GM23338 (cell line): ENCODE results near the gene POLR3G. TPM values are rescaled to one million over a fixed set of nuclear protein-coding genes. Genes with fewer than 3 reads are reported as not detected.

Source experiments
- ATAC-seq: fragments of 200-7000 bp; cut with Tn5 transposase; 3 replicates; pipeline ENCODE4 v1.9.1; 2020
- DNase-seq: peaks from one replicate; pipeline ENCODE4 v3.0.0-alpha.2; 2015; ENCODE audit warnings: low spot score
- H2AFZ ChIP-seq: fragments of 200-600 bp; sonication (generic); 2 replicates; pipeline ENCODE4 v1.8.0; 2016; ENCODE audit warnings: antibody characterized with exemption, mild to moderate bottlenecking, moderate library complexity
- H3F3A ChIP-seq: fragments of 200-600 bp; sonication (generic); replicated peaks from 2 replicates; pipeline ENCODE4 v1.8.0; 2017; ENCODE audit warnings: antibody characterized with exemption, mixed run types, low read depth
- H3K27ac ChIP-seq: fragments of 200-600 bp; sonication (generic); 2 replicates; pipeline ENCODE4 v1.6.1; 2016; ENCODE audit warnings: low read depth
- H3K27me3 ChIP-seq: fragments of 200-600 bp; sonication (generic); 2 replicates; pipeline ENCODE4 v1.8.0; 2016; ENCODE audit warnings: mild to moderate bottlenecking, mixed run types, moderate library complexity; ENCODE audit not compliant: insufficient read depth
- H3K36me3 ChIP-seq: fragments of 200-600 bp; sonication (generic); 2 replicates; pipeline ENCODE4 v1.8.0; 2016; ENCODE audit warnings: mild to moderate bottlenecking; ENCODE audit not compliant: insufficient read depth
- H3K4me1 ChIP-seq: fragments of 200-600 bp; sonication (generic); 2 replicates; pipeline ENCODE4 v1.8.0; 2016; ENCODE audit warnings: mild to moderate bottlenecking, moderate library complexity; ENCODE audit not compliant: insufficient read depth
- H3K4me2 ChIP-seq: fragments of 200-600 bp; sonication (generic); 2 replicates; pipeline ENCODE4 v1.7.1; 2017; ENCODE audit warnings: mixed run types
- H3K4me3 ChIP-seq: fragments of 200-600 bp; sonication (generic); 2 replicates; pipeline ENCODE4 v1.6.1; 2016; ENCODE audit warnings: mixed run types
- H3K79me2 ChIP-seq: fragments of 200-600 bp; sonication (generic); replicated peaks from 2 replicates; pipeline ENCODE4 v1.8.0; 2017; ENCODE audit warnings: mild to moderate bottlenecking; ENCODE audit not compliant: insufficient read depth
- H3K9me2 ChIP-seq: fragments of 200-600 bp; sonication (generic); 2 replicates; pipeline ENCODE4 v1.8.0; 2017; ENCODE audit not compliant: insufficient read depth
- H4K20me1 ChIP-seq: fragments of 200-600 bp; sonication (generic); replicated peaks from 2 replicates; pipeline ENCODE4 v1.8.0; 2017; ENCODE audit warnings: mild to moderate bottlenecking; ENCODE audit not compliant: insufficient read depth
- H3K27ac Mint-ChIP-seq: 2 replicates; pipeline ENCODE4 v1.8.0; 2020; ENCODE audit warnings: inconsistent platforms, mild to moderate bottlenecking, moderate library complexity, mixed read lengths
- H3K27me3 Mint-ChIP-seq: 3 replicates; pipeline ENCODE4 v1.8.0; 2022; ENCODE audit warnings: low read depth, mild to moderate bottlenecking, moderate library complexity, mixed read lengths, inconsistent platforms; ENCODE audit not compliant: insufficient read depth, poor library complexity
- H3K36me3 Mint-ChIP-seq: 3 replicates; pipeline ENCODE4 v1.8.0; 2021; ENCODE audit warnings: low read depth, mild to moderate bottlenecking, inconsistent platforms, moderate library complexity, mixed read lengths
- H3K4me1 Mint-ChIP-seq: 3 replicates; pipeline ENCODE4 v1.8.0; 2020; ENCODE audit warnings: mild to moderate bottlenecking, inconsistent platforms, mixed read lengths
- H3K4me3 Mint-ChIP-seq: 3 replicates; pipeline ENCODE4 v1.8.0; 2021; ENCODE audit warnings: moderate library complexity, mild to moderate bottlenecking, inconsistent platforms, mixed read lengths
- H3K9me3 Mint-ChIP-seq: 3 replicates; pipeline ENCODE4 v1.8.0; 2020; ENCODE audit warnings: moderate library complexity, mild to moderate bottlenecking, inconsistent platforms, mixed read lengths
- CREB1 ChIP-seq: fragments of 250-450 bp; sonication (Bioruptor Pico); IDR thresholded peaks from 2 replicates; pipeline ENCODE4 v1.5.0; 2020; ENCODE audit warnings: low read depth, mild to moderate bottlenecking, moderate library complexity
- EZH2 ChIP-seq: fragments of 200-600 bp; sonication (generic); IDR thresholded peaks from one replicate; pipeline ENCODE4 v1.8.0; 2017; ENCODE audit warnings: antibody characterized with exemption, mild to moderate bottlenecking, low read depth; ENCODE audit not compliant: unreplicated experiment
- NANOG ChIP-seq: IDR thresholded peaks from 2 replicates; pipeline ENCODE4 v1.6.1; 2016; ENCODE audit warnings: antibody characterized with exemption, borderline replicate concordance
- ZNF331 ChIP-seq: fragments of 250-450 bp; sonication (Bioruptor Pico); IDR thresholded peaks from 2 replicates; pipeline ENCODE4 v1.5.0; 2020; ENCODE audit warnings: low read depth, mild to moderate bottlenecking, moderate library complexity
- polyA plus RNA-seq: library from polyadenylated mRNA; unstranded; fragments of >200 nt; fragmentation: Nextera tagmentation; extraction: Ambion mirVana; gene quantifications from 2 replicates; pipeline ENCODE4 v1.2.1, GENCODE V29; 2016
- total RNA-seq: library from RNA; depleted of rRNA; stranded (reverse); fragments of >200 nt; shearing (Covaris generic); gene quantifications from 2 replicates; pipeline ENCODE4 v1.2.3, GENCODE V29; 2014
- TF ChIP-seq, protein P1 (sequence below): IDR thresholded peaks from one replicate; pipeline ENCODE4 v1.6.1; 2018; ENCODE audit warnings: antibody characterized with exemption; ENCODE audit not compliant: unreplicated experiment
- TF ChIP-seq, protein P2 (sequence below), 2 experiments: fragments of 200-600 bp in 1 of 2; sonication (generic) in 1 of 2; conservative IDR thresholded peaks; 2 replicates each; pipeline versions ENCODE4 v1.5.1 to v1.6.1; 2016 to 2017; ENCODE audit warnings: antibody characterized with exemption in 2 of 2, low read depth in 2 of 2, mild to moderate bottlenecking in 2 of 2, moderate library complexity in 1 of 2
- TF ChIP-seq, protein P3 (sequence below): fragments of 250-450 bp; sonication (Bioruptor Pico); IDR thresholded peaks from 2 replicates; pipeline ENCODE4 v1.5.0; 2020; ENCODE audit warnings: mild to moderate bottlenecking, moderate library complexity

The POLR3G gene
- total and polyA plus RNA-seq, 2 experiments from 2014 or later = 147 to 376 TPM

DNA sequence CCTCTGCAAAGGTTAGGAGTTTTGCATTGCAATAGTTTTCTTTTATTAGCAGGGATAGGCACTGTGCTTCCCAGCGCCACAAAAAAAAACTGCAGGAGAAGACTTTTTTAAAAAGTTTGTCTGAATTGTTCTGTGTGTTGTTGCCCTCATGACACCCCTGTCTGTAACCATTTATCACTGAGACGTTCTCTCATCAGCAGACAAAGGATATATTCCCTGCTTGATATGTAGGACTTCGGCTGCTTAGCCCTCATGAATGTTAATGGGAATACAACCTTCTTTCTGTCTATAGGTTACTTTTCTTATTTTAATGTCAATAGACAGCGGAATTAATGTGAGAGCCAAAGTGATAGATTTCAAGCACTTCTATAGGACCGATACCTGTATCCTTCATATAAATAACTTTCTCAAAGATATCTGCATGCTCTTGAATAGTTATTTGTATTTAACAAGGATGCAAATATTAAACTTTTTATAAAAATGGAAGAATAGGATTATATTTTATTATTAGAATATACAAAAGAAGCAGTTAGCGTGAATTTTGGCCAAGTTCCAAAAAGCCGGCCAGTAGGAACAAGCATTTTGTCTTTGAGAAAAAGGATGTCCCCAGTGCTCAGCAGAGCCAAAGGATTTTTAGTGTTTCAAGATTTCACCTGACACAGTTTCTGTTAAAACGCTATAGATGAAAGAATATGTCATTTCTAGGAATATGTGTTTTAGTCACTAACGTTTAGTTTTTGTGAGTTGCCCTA, 56.2 kb downstream of the POLR3G start:
- no peak overlapping the region for H2AFZ ChIP-seq
- H3K79me2 ChIP-seq = peaks cover 33% of the 10 kb centered on the region
- H3K36me3 ChIP-seq = no peaks in the 10 kb centered on the region
- peak overlapping the region; percentile 97; the same call in 2 of the 3 replicates for H3K4me3 Mint-ChIP-seq
- peaks cover 5% of the 10 kb centered on the region for H3K27me3 Mint-ChIP-seq
- no peak overlapping the region for H3K27ac Mint-ChIP-seq
- H3K4me1 ChIP-seq = peaks cover 25% of the 10 kb centered on the region
- H3K36me3 Mint-ChIP-seq = no peaks in the 10 kb centered on the region; the same call in 1 of the 3 replicates
- peak overlapping the region; percentile 90 for H3K27ac ChIP-seq
- ATAC-seq (no peak), DNase-seq (no peak)
- H3K27me3 ChIP-seq = no peaks in the 10 kb centered on the region
- no peaks in the 10 kb centered on the region for H3F3A ChIP-seq
- peak overlapping the region; percentile 91 for H3K4me3 ChIP-seq
- peaks cover 32% of the 10 kb centered on the region for H3K4me1 Mint-ChIP-seq
- H3K9me2 ChIP-seq = no peaks in the 10 kb centered on the region
- no peaks in the 10 kb centered on the region; the same call in 2 of the 3 replicates for H3K9me3 Mint-ChIP-seq
- H3K4me2 ChIP-seq = peak overlapping the region; percentile 83
- no peaks in the 10 kb centered on the region for H4K20me1 ChIP-seq
- no peak for TF ChIP-seq ZNF331 (CRISPR knock-in tag)
- TF ChIP-seq EZH2 = no peak
- TF ChIP-seq, protein P1, sequence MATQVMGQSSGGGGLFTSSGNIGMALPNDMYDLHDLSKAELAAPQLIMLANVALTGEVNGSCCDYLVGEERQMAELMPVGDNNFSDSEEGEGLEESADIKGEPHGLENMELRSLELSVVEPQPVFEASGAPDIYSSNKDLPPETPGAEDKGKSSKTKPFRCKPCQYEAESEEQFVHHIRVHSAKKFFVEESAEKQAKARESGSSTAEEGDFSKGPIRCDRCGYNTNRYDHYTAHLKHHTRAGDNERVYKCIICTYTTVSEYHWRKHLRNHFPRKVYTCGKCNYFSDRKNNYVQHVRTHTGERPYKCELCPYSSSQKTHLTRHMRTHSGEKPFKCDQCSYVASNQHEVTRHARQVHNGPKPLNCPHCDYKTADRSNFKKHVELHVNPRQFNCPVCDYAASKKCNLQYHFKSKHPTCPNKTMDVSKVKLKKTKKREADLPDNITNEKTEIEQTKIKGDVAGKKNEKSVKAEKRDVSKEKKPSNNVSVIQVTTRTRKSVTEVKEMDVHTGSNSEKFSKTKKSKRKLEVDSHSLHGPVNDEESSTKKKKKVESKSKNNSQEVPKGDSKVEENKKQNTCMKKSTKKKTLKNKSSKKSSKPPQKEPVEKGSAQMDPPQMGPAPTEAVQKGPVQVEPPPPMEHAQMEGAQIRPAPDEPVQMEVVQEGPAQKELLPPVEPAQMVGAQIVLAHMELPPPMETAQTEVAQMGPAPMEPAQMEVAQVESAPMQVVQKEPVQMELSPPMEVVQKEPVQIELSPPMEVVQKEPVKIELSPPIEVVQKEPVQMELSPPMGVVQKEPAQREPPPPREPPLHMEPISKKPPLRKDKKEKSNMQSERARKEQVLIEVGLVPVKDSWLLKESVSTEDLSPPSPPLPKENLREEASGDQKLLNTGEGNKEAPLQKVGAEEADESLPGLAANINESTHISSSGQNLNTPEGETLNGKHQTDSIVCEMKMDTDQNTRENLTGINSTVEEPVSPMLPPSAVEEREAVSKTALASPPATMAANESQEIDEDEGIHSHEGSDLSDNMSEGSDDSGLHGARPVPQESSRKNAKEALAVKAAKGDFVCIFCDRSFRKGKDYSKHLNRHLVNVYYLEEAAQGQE = no peak
- TF ChIP-seq NANOG = no peak
- TF ChIP-seq, protein P2, sequence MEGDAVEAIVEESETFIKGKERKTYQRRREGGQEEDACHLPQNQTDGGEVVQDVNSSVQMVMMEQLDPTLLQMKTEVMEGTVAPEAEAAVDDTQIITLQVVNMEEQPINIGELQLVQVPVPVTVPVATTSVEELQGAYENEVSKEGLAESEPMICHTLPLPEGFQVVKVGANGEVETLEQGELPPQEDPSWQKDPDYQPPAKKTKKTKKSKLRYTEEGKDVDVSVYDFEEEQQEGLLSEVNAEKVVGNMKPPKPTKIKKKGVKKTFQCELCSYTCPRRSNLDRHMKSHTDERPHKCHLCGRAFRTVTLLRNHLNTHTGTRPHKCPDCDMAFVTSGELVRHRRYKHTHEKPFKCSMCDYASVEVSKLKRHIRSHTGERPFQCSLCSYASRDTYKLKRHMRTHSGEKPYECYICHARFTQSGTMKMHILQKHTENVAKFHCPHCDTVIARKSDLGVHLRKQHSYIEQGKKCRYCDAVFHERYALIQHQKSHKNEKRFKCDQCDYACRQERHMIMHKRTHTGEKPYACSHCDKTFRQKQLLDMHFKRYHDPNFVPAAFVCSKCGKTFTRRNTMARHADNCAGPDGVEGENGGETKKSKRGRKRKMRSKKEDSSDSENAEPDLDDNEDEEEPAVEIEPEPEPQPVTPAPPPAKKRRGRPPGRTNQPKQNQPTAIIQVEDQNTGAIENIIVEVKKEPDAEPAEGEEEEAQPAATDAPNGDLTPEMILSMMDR (conservative IDR thresholded peaks at IDR 0.05; ENCODE audit: low read depth in 2 of 2) = no peak
- no peak for TF ChIP-seq CREB1 (CRISPR knock-in tag)
- TF ChIP-seq, protein P3, sequence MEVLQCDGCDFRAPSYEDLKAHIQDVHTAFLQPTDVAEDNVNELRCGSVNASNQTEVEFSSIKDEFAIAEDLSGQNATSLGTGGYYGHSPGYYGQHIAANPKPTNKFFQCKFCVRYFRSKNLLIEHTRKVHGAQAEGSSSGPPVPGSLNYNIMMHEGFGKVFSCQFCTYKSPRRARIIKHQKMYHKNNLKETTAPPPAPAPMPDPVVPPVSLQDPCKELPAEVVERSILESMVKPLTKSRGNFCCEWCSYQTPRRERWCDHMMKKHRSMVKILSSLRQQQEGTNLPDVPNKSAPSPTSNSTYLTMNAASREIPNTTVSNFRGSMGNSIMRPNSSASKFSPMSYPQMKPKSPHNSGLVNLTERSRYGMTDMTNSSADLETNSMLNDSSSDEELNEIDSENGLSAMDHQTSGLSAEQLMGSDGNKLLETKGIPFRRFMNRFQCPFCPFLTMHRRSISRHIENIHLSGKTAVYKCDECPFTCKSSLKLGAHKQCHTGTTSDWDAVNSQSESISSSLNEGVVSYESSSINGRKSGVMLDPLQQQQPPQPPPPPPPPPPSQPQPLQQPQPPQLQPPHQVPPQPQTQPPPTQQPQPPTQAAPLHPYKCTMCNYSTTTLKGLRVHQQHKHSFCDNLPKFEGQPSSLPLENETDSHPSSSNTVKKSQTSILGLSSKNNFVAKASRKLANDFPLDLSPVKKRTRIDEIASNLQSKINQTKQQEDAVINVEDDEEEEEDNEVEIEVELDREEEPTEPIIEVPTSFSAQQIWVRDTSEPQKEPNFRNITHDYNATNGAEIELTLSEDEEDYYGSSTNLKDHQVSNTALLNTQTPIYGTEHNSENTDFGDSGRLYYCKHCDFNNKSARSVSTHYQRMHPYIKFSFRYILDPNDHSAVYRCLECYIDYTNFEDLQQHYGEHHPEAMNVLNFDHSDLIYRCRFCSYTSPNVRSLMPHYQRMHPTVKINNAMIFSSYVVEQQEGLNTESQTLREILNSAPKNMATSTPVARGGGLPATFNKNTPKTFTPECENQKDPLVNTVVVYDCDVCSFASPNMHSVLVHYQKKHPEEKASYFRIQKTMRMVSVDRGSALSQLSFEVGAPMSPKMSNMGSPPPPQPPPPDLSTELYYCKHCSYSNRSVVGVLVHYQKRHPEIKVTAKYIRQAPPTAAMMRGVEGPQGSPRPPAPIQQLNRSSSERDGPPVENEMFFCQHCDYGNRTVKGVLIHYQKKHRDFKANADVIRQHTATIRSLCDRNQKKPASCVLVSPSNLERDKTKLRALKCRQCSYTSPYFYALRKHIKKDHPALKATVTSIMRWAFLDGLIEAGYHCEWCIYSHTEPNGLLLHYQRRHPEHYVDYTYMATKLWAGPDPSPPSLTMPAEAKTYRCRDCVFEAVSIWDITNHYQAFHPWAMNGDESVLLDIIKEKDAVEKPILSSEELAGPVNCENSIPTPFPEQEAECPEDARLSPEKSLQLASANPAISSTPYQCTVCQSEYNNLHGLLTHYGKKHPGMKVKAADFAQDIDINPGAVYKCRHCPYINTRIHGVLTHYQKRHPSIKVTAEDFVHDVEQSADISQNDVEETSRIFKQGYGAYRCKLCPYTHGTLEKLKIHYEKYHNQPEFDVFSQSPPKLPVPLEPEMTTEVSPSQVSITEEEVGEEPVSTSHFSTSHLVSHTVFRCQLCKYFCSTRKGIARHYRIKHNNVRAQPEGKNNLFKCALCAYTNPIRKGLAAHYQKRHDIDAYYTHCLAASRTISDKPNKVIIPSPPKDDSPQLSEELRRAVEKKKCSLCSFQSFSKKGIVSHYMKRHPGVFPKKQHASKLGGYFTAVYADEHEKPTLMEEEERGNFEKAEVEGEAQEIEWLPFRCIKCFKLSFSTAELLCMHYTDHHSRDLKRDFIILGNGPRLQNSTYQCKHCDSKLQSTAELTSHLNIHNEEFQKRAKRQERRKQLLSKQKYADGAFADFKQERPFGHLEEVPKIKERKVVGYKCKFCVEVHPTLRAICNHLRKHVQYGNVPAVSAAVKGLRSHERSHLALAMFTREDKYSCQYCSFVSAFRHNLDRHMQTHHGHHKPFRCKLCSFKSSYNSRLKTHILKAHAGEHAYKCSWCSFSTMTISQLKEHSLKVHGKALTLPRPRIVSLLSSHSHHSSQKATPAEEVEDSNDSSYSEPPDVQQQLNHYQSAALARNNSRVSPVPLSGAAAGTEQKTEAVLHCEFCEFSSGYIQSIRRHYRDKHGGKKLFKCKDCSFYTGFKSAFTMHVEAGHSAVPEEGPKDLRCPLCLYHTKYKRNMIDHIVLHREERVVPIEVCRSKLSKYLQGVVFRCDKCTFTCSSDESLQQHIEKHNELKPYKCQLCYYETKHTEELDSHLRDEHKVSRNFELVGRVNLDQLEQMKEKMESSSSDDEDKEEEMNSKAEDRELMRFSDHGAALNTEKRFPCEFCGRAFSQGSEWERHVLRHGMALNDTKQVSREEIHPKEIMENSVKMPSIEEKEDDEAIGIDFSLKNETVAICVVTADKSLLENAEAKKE (CRISPR knock-in tag) = no peak
